ENCODE data around the gene DECR2. TPM values are rescaled to one million over a fixed set of nuclear protein-coding genes. Genes with fewer than 3 reads are reported as not detected.
"Not testable (repeated sequence)": the region's sequence is repeated elsewhere in the genome, so short reads cannot be mapped to it uniquely, and the experiment has no call there.

DECR2 gene
- total and polyA plus RNA-seq, 2 of the 13 experiments (the other 11 are each of a cell fraction or from before 2014, with no cell fraction given) = 36.3 to 44.6 TPM

DNA sequence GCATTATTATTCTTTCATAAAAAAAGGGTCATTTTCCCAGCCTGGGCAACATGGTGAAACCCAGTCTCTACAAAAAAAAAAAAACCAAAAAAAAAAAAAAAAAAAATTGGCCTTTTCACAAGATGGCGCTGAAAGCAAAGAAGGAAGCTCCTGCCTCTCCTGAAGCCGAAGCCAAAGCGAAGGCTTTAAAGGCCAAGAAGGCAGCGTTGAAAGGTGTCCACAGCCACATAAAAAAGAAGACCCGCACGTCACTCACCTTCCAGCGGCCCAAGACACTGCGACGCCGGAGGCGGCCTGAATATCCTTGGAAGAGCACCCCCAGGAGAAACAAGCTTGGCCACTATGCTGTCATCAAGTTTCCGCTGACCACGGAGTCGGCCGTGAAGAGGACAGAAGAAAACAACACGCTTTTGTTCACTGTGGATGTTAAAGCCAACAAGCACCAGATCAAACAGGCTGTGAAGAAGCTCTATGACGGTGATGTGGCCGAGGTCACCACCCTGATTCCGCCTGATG is 15.0 kb upstream of the DECR2 start:
- ChIA-PET CTCF (ENCODE audit: low intra/inter-chr PET ratio, low total read pairs) (no interaction called here), POLR2A (no interaction called here)
- Histone ChIP-seq H3K9ac (ENCODE audit: insufficient read depth, low read depth, low read length) (no peak overlapping the region), H3K4me2 (ENCODE audit: low read depth, low read length) (no peak overlapping the region), H3K27ac (ENCODE audit: extremely low read length, insufficient read depth, low read length) (no peak overlapping the region), H3K4me1 (ENCODE audit: insufficient read depth, low read length) (peaks cover 21% of the 10 kb centered on the region), H3K36me3 (replicated peaks in 1 of 2; ENCODE audit: control insufficient read depth in 1 of 2, insufficient read depth in 2 of 2, low read length in 2 of 2) (no peaks in the 10 kb centered on the region), H3K79me2 (ENCODE audit: insufficient read depth, low read length) (no peaks in the 10 kb centered on the region), H3K9me3 (ENCODE audit: low read length) (no peaks in the 10 kb centered on the region), H2AFZ (ENCODE audit: low read length) (no peak overlapping the region), H4K20me1 (ENCODE audit: insufficient read depth, low read length) (no peaks in the 10 kb centered on the region), H3K4me3 (replicated peaks in 1 of 3; ENCODE audit: insufficient read depth in 1 of 3, low read depth in 2 of 3, low read length in 3 of 3) (no peak overlapping the region), H3K27me3 (ENCODE audit: control insufficient read depth in 1 of 2, insufficient read depth in 2 of 2, low read length in 2 of 2) (no peaks in the 10 kb centered on the region)
- BruUV-seq (replicated peaks) = no TSS peak
- WGBS (ENCODE audit: low lambda C conversion rate) = 95% methylated on average over 19 of the region's 19 CpGs
- intact Hi-C loops (cut with micrococcal nuclease; ENCODE audit: unreplicated experiment) (no loop called here), in situ Hi-C loops (cut with HindIII; ENCODE audit: extremely low pct_ligation_motif_present, low pct_unique_long_range_greater_than_20kb) (no loop called here)
- no peak for ATAC-seq
- DNase-seq (ENCODE audit: low spot score) = no peak
- TF ChIP-seq YEATS2 (CRISPR knock-in tag; IDR thresholded peaks at IDR 0.05; ENCODE audit: borderline replicate concordance) (no peak), ZMAT3 (CRISPR knock-in tag; conservative IDR thresholded peaks at IDR 0.05) (no peak), CBX1 (IDR thresholded peaks at IDR 0.05; ENCODE audit: low read depth) (no peak), STAG1 (CRISPR knock-in tag; IDR thresholded peaks at IDR 0.05) (peak; percentile 30), ZNF709 (CRISPR knock-in tag; IDR thresholded peaks at IDR 0.05) (no peak), ZNF619 (CRISPR knock-in tag; IDR thresholded peaks at IDR 0.05) (no peak), HDAC6 (IDR thresholded peaks at IDR 0.05; ENCODE audit: low read depth, low read length) (no peak), MIER3 (CRISPR knock-in tag; IDR thresholded peaks at IDR 0.05; ENCODE audit: borderline replicate concordance) (no peak)
- TF ChIP-seq, protein P1, sequence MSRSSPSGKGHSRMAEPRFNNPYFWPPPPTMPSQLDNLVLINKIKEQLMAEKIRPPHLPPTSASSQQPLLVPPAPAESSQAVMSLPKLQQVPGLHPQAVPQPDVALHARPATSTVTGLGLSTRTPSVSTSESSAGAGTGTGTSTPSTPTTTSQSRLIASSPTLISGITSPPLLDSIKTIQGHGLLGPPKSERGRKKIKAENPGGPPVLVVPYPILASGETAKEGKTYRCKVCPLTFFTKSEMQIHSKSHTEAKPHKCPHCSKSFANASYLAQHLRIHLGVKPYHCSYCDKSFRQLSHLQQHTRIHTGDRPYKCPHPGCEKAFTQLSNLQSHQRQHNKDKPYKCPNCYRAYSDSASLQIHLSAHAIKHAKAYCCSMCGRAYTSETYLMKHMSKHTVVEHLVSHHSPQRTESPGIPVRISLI (CRISPR knock-in tag; IDR thresholded peaks at IDR 0.05; ENCODE audit: borderline replicate concordance) = peak; percentile 87
- TF ChIP-seq, protein P2, sequence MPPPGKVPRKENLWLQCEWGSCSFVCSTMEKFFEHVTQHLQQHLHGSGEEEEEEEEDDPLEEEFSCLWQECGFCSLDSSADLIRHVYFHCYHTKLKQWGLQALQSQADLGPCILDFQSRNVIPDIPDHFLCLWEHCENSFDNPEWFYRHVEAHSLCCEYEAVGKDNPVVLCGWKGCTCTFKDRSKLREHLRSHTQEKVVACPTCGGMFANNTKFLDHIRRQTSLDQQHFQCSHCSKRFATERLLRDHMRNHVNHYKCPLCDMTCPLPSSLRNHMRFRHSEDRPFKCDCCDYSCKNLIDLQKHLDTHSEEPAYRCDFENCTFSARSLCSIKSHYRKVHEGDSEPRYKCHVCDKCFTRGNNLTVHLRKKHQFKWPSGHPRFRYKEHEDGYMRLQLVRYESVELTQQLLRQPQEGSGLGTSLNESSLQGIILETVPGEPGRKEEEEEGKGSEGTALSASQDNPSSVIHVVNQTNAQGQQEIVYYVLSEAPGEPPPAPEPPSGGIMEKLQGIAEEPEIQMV (CRISPR knock-in tag; IDR thresholded peaks at IDR 0.05; ENCODE audit: low read depth) = no peak
- TF ChIP-seq, protein P3, sequence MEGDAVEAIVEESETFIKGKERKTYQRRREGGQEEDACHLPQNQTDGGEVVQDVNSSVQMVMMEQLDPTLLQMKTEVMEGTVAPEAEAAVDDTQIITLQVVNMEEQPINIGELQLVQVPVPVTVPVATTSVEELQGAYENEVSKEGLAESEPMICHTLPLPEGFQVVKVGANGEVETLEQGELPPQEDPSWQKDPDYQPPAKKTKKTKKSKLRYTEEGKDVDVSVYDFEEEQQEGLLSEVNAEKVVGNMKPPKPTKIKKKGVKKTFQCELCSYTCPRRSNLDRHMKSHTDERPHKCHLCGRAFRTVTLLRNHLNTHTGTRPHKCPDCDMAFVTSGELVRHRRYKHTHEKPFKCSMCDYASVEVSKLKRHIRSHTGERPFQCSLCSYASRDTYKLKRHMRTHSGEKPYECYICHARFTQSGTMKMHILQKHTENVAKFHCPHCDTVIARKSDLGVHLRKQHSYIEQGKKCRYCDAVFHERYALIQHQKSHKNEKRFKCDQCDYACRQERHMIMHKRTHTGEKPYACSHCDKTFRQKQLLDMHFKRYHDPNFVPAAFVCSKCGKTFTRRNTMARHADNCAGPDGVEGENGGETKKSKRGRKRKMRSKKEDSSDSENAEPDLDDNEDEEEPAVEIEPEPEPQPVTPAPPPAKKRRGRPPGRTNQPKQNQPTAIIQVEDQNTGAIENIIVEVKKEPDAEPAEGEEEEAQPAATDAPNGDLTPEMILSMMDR (CRISPR knock-in tag; IDR thresholded peaks at IDR 0.05) = peak; percentile 22; the same call in 1 of the 2 replicates
- no peak for FAIRE-seq

DNA sequence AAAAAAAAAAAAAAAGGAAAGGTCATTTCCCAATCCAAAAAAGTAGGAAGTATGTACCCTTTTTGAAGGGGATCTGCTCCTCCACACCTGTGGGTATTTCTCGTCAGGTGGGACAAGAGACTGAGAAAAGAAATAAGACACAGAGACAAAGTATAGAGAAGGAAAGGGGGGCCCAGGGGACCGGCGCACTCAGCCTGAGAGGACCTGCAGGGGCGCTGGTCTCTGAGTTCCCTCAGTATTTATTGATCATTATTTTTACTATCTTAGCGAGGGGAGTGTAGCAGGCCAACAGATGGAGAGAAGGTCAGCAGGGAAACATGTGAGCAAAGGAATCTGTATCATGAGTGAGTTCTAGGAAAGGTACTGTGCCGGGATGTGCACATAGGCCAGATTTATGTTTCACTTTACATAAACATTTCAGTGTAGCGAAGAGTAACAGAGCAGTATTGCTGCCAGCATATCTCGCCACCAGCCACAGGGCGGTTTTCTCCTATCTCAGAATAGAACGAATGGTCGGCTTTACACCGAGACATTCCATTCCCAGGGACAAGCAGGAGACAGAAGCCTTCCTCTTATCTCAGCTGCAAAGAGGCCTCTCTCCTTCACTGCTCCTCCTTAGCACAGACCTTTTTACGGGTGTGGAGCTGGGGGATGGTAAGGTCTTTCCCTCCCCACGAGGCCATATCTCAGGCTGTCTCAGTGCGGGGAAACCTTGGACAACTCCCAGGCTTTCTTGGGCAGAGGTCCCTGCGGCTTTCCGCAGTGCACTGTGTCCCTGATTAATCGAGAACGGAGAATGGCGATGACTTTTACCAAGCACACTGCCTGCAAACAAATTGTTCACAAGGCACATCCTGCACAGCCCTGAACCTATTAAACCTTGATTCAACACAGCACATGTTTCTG is 13.7 kb upstream of the DECR2 start:
- H3K36me3 ChIP-seq (replicated peaks in 1 of 2; ENCODE audit: control insufficient read depth in 1 of 2, insufficient read depth in 2 of 2, low read length in 2 of 2); DNase-seq (ENCODE audit: low spot score); H3K27ac ChIP-seq (ENCODE audit: extremely low read length, insufficient read depth, low read length); H3K27me3 ChIP-seq (ENCODE audit: control insufficient read depth in 1 of 2, insufficient read depth in 2 of 2, low read length in 2 of 2); H3K9me3 ChIP-seq (ENCODE audit: low read length); CTCF ChIA-PET (ENCODE audit: low intra/inter-chr PET ratio, low total read pairs); H3K79me2 ChIP-seq (ENCODE audit: insufficient read depth, low read length); ATAC-seq; H3K4me3 ChIP-seq (replicated peaks in 1 of 3; ENCODE audit: insufficient read depth in 1 of 3, low read depth in 2 of 3, low read length in 3 of 3); in situ Hi-C loops (cut with HindIII; ENCODE audit: extremely low pct_ligation_motif_present, low pct_unique_long_range_greater_than_20kb); H4K20me1 ChIP-seq (ENCODE audit: insufficient read depth, low read length); FAIRE-seq; POLR2A ChIA-PET; H3K9ac ChIP-seq (ENCODE audit: insufficient read depth, low read depth, low read length); BruUV-seq (replicated peaks); H3K4me2 ChIP-seq (ENCODE audit: low read depth, low read length); H2AFZ ChIP-seq (ENCODE audit: low read length); intact Hi-C loops (cut with micrococcal nuclease; ENCODE audit: unreplicated experiment): not testable (repeated sequence)
- whole genome bisulfite sequencing (ENCODE audit: low lambda C conversion rate) = 83% methylated on average over 17 of the region's 20 CpGs
- peaks cover 14% of the 10 kb centered on the region for H3K4me1 ChIP-seq (ENCODE audit: insufficient read depth, low read length)

Measured in HepG2 (cell line).